Left hindlimb (tissue), 1 donor: ENCODE data around the gene ARSG.
"Not testable (repeated sequence)": the region's sequence is repeated elsewhere in the genome, so short reads cannot be mapped to it uniquely, and the experiment has no call there.

ENCODE experiments used
- DNase-seq: peaks from one replicate; pipeline ENCODE4 v3.0.0-alpha.2; 2018

ARSG gene

GRCh38 chr17:68281965-68282364 lies 9.3 kb upstream of the ARSG start:
- DNase-seq, result not testable (repeated sequence)

- no peak for DNase-seq
These were observed 2.9 kb upstream of the ARSG start for GRCh38 chr17:68288375-68288774.

- no peak for DNase-seq
These were observed 2.5 kb upstream of the ARSG start for GRCh38 chr17:68288804-68289203.

GRCh38 chr17:68289473-68289872 lies 1.8 kb upstream of the ARSG start:
- DNase-seq, result no peak

- no peak for DNase-seq
These were observed 1.4 kb upstream of the ARSG start for GRCh38 chr17:68289936-68290267.

GRCh38 chr17:68290268-68290954 lies 884 bp upstream of the ARSG start:
- DNase-seq, result no peak

- DNase-seq, result peak; percentile 64
These were observed 767 bp downstream of the ARSG start for GRCh38 chr17:68291836-68292688.

- no peak for DNase-seq
These were observed 1.4 kb downstream of the ARSG start for GRCh38 chr17:68292689-68293040.

- no peak for DNase-seq
These were observed 2.3 kb downstream of the ARSG start for GRCh38 chr17:68293490-68294195.

GRCh38 chr17:68294196-68294555 lies 2.9 kb downstream of the ARSG start:
- no peak for DNase-seq

- DNase-seq, result no peak
These were observed 3.3 kb downstream of the ARSG start for GRCh38 chr17:68294617-68295016.

GRCh38 chr17:68295086-68295485 lies 3.8 kb downstream of the ARSG start:
- no peak for DNase-seq

GRCh38 chr17:68296217-68297191 lies 5.2 kb downstream of the ARSG start:
- no peak for DNase-seq

- no peak for DNase-seq
These were observed 5.9 kb downstream of the ARSG start for GRCh38 chr17:68297195-68297594.

- DNase-seq, result no peak
These were observed 7.3 kb downstream of the ARSG start for GRCh38 chr17:68298601-68299000.

- DNase-seq, result no peak
These were observed 8.5 kb downstream of the ARSG start for GRCh38 chr17:68299817-68300216.

- DNase-seq, result no peak
These were observed 10.2 kb downstream of the ARSG start for GRCh38 chr17:68301438-68301959.

GRCh38 chr17:68302066-68302564 lies 10.8 kb downstream of the ARSG start:
- DNase-seq, result no peak

- DNase-seq, result no peak
These were observed 11.4 kb downstream of the ARSG start for GRCh38 chr17:68302666-68303065.

GRCh38 chr17:68304706-68305105 lies 13.4 kb downstream of the ARSG start:
- DNase-seq, result no peak

GRCh38 chr17:68305142-68305541 lies 13.8 kb downstream of the ARSG start:
- no peak for DNase-seq

- no peak for DNase-seq
These were observed 15.5 kb downstream of the ARSG start for GRCh38 chr17:68306819-68307218.
